ENCODE data around the gene CCDC50.

The CCDC50 gene

DNA sequence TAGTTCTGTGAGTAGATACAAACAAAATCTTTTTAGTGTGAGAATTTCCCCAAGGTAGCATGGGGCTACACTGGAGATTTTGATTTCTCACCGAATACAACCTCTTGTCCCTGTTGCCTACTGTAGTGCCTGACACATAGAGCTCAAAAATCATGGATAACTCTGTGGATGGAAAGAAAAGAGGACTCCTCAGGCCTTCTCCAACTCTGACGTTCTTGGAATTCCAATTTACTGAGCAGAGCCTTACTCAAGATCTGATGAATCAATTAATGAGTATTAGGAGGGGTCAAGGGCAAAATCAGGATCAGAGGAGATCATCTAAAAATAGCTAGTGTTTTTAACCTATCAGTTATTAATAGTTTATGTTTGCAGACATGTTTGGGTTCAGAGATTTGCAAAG, 85.1 kb downstream of the CCDC50 start:
- Histone ChIP-seq H3K9me3 (ENCODE audit: control insufficient read depth in 1 of 2, low read length in 2 of 2) (peaks cover 0 to 4% of the 10 kb centered on the region in 2 donors), H3K36me3 (ENCODE audit: control insufficient read depth in 1 of 2, insufficient read depth in 2 of 2, low read length in 2 of 2) (no peaks in the 10 kb centered on the region), H3K4me1 (ENCODE audit: control insufficient read depth in 1 of 2, insufficient read depth in 2 of 2, low read length in 2 of 2) (no peaks in the 10 kb centered on the region), H3K9ac (ENCODE audit: low read depth in 1 of 2, low read length in 2 of 2) (no peak overlapping the region), H3K4me3 (ENCODE audit: low read depth in 1 of 2, low read length in 2 of 2) (no peak overlapping the region), H3K27ac (ENCODE audit: low read depth, low read length) (no peak overlapping the region), H3K27me3 (ENCODE audit: control insufficient read depth in 1 of 2, insufficient read depth in 2 of 2, low read length in 2 of 2) (no peaks in the 10 kb centered on the region)

DNA sequence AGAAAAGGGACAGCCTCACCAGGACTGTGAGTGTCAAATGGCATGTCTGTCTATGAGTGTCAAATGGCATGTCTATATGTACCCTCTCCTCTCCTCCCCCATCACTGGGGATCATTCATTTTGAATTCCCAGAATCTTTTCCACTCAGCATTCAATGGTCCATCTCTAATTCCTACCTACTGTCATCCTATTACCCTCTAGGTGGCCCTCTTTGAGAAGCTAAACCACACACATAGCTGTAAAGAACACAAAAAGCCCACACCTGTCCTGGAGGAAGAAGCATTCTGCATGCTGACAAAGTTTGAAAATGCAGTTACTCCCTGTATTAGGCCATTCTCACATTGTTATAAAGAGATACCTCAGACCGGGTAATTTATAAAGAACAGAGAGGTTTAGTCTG, 85.5 kb downstream of the CCDC50 start:
- Histone ChIP-seq H3K27me3 (ENCODE audit: control insufficient read depth in 1 of 2, insufficient read depth in 2 of 2, low read length in 2 of 2) (no peaks in the 10 kb centered on the region), H3K9me3 (ENCODE audit: control insufficient read depth in 1 of 2, low read length in 2 of 2) (no peaks in the 10 kb centered on the region), H3K36me3 (ENCODE audit: control insufficient read depth in 1 of 2, insufficient read depth in 2 of 2, low read length in 2 of 2) (no peaks in the 10 kb centered on the region), H3K9ac (ENCODE audit: low read depth in 1 of 2, low read length in 2 of 2) (no peak overlapping the region), H3K4me1 (ENCODE audit: control insufficient read depth in 1 of 2, insufficient read depth in 2 of 2, low read length in 2 of 2) (no peaks in the 10 kb centered on the region), H3K4me3 (ENCODE audit: low read depth in 1 of 2, low read length in 2 of 2) (no peak overlapping the region), H3K27ac (ENCODE audit: low read depth, low read length) (no peak overlapping the region)

DNA sequence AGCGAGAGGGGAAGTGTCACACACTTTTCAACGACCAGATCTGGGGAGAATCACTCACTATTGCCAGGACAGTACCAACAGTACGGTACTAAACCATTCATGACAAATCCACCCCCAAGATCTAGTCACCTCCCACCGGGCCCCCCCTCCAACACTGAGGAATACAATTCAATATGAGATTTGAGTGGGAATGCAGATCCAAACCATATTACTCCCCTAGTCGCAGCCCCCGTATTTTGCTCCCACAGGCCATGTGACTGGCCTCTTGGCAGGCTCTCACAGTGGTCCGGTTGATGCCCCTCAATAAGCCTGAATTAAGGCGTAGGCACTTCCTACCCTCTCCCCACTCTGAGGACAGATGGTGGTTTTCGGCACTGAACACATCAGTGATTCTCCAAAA, 86.4 kb downstream of the CCDC50 start:
- no peak overlapping the region for H3K27ac ChIP-seq (ENCODE audit: low read depth, low read length)
- H3K27me3 ChIP-seq (ENCODE audit: control insufficient read depth in 1 of 2, insufficient read depth in 2 of 2, low read length in 2 of 2) = no peaks in the 10 kb centered on the region
- H3K36me3 ChIP-seq (ENCODE audit: control insufficient read depth in 1 of 2, insufficient read depth in 2 of 2, low read length in 2 of 2) = no peaks in the 10 kb centered on the region
- H3K9ac ChIP-seq (ENCODE audit: low read depth in 1 of 2, low read length in 2 of 2) = no peak overlapping the region
- no peaks in the 10 kb centered on the region for H3K4me1 ChIP-seq (ENCODE audit: control insufficient read depth in 1 of 2, insufficient read depth in 2 of 2, low read length in 2 of 2)
- no peak overlapping the region for H3K4me3 ChIP-seq (ENCODE audit: low read depth in 1 of 2, low read length in 2 of 2)
- no peaks in the 10 kb centered on the region for H3K9me3 ChIP-seq (ENCODE audit: control insufficient read depth in 1 of 2, low read length in 2 of 2)

DNA sequence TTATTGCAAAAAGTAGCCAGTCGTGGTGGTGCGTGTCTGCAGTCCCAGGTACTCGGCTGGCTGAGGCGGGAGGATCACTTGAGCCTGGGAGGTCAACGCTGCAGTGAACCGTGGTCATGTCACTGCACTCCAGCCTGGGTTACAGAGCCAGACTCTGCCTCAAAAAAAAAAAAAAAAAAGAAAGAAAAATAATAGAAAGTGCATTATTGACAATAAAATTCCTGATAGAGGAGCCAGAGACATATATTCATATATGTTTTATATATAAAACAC, 88.2 kb downstream of the CCDC50 start:
- Histone ChIP-seq H3K4me1 (ENCODE audit: control insufficient read depth in 1 of 2, insufficient read depth in 2 of 2, low read length in 2 of 2) (no peaks in the 10 kb centered on the region), H3K9ac (ENCODE audit: low read depth in 1 of 2, low read length in 2 of 2) (no peak overlapping the region), H3K27me3 (ENCODE audit: control insufficient read depth in 1 of 2, insufficient read depth in 2 of 2, low read length in 2 of 2) (no peaks in the 10 kb centered on the region), H3K4me3 (ENCODE audit: low read depth in 1 of 2, low read length in 2 of 2) (no peak overlapping the region), H3K36me3 (ENCODE audit: control insufficient read depth in 1 of 2, insufficient read depth in 2 of 2, low read length in 2 of 2) (no peaks in the 10 kb centered on the region), H3K9me3 (ENCODE audit: control insufficient read depth in 1 of 2, low read length in 2 of 2) (no peaks in the 10 kb centered on the region), H3K27ac (ENCODE audit: low read depth, low read length) (no peak overlapping the region)

DNA sequence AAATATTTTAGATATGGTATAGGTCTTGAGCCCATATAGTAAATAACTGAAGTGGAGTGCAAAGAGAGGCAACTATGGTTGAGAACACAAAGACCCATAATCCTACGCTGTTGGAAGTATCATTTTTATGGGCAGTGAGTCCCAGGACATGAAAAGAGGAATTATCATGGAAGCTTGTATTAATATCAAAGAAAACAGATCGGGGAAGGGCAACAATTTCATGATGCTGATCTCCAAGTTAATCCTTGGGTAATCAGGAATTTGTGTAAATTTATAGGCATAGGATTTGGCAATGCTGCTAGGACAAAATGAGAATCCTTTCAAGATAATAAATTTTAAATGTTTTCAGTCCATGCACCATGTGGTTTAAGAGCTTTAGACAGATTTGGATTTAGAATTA, 91.6 kb downstream of the CCDC50 start:
- no peak overlapping the region for H3K4me3 ChIP-seq (ENCODE audit: low read depth in 1 of 2, low read length in 2 of 2)
- no peaks in the 10 kb centered on the region for H3K4me1 ChIP-seq (ENCODE audit: control insufficient read depth in 1 of 2, insufficient read depth in 2 of 2, low read length in 2 of 2)
- H3K9ac ChIP-seq (ENCODE audit: low read depth in 1 of 2, low read length in 2 of 2) = no peak overlapping the region
- no peak overlapping the region for H3K27ac ChIP-seq (ENCODE audit: low read depth, low read length)
- H3K9me3 ChIP-seq (ENCODE audit: control insufficient read depth in 1 of 2, low read length in 2 of 2) = no peaks in the 10 kb centered on the region
- no peaks in the 10 kb centered on the region for H3K36me3 ChIP-seq (ENCODE audit: control insufficient read depth in 1 of 2, insufficient read depth in 2 of 2, low read length in 2 of 2)
- H3K27me3 ChIP-seq (ENCODE audit: control insufficient read depth in 1 of 2, insufficient read depth in 2 of 2, low read length in 2 of 2) = no peaks in the 10 kb centered on the region

DNA sequence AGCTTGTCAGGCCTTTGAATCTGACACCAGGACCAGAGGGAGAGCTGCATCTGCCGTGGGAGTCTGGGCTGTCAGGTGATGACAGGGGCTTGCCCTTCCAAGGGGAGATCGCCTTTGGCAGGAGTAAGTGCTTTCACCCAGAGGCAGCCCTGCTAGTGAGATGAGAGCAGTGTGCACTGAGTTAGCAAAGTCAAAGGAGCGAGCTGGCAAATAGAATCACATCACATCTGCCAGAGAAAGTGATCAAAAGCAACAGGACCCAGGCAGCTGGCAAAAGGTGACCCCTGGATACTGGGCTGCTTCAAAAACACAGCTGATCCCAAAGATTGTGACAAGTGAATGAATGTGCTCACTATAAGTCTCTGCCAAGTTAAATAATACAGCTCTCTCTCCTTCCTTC, 95.7 kb downstream of the CCDC50 start:
- Histone ChIP-seq H3K9me3 (ENCODE audit: control insufficient read depth in 1 of 2, low read length in 2 of 2) (no peaks in the 10 kb centered on the region), H3K4me1 (ENCODE audit: control insufficient read depth in 1 of 2, insufficient read depth in 2 of 2, low read length in 2 of 2) (no peaks in the 10 kb centered on the region), H3K27me3 (ENCODE audit: control insufficient read depth in 1 of 2, insufficient read depth in 2 of 2, low read length in 2 of 2) (no peaks in the 10 kb centered on the region), H3K4me3 (ENCODE audit: low read depth in 1 of 2, low read length in 2 of 2) (no peak overlapping the region), H3K27ac (ENCODE audit: low read depth, low read length) (no peak overlapping the region), H3K9ac (ENCODE audit: low read depth in 1 of 2, low read length in 2 of 2) (no peak overlapping the region), H3K36me3 (ENCODE audit: control insufficient read depth in 1 of 2, insufficient read depth in 2 of 2, low read length in 2 of 2) (no peaks in the 10 kb centered on the region)

DNA sequence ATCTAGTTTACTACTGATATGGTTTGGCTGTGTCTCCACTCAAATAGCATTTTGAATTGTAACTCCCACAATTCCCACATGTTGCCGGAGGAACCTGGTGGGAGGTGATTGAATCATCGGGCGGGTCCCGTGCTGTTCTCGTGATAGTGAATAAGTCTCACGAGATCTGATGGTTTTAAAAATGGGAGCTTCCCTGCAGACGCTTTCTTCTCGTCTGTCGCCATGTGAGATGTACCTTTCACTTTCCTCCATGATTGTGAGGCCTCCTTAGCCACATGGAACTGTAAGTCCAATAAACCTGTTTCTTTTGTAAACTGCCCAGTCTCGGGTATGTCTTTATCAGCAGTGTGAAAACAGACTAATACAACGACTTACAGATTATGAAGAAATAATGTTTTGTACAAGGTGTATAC, 96.1 kb downstream of the CCDC50 start:
- no peak overlapping the region for H3K4me3 ChIP-seq (ENCODE audit: low read depth in 1 of 2, low read length in 2 of 2)
- H3K9ac ChIP-seq (ENCODE audit: low read depth in 1 of 2, low read length in 2 of 2) = no peak overlapping the region
- H3K27me3 ChIP-seq (ENCODE audit: control insufficient read depth in 1 of 2, insufficient read depth in 2 of 2, low read length in 2 of 2) = no peaks in the 10 kb centered on the region
- H3K36me3 ChIP-seq (ENCODE audit: control insufficient read depth in 1 of 2, insufficient read depth in 2 of 2, low read length in 2 of 2) = no peaks in the 10 kb centered on the region
- no peaks in the 10 kb centered on the region for H3K9me3 ChIP-seq (ENCODE audit: control insufficient read depth in 1 of 2, low read length in 2 of 2)
- no peaks in the 10 kb centered on the region for H3K4me1 ChIP-seq (ENCODE audit: control insufficient read depth in 1 of 2, insufficient read depth in 2 of 2, low read length in 2 of 2)
- no peak overlapping the region for H3K27ac ChIP-seq (ENCODE audit: low read depth, low read length)

DNA sequence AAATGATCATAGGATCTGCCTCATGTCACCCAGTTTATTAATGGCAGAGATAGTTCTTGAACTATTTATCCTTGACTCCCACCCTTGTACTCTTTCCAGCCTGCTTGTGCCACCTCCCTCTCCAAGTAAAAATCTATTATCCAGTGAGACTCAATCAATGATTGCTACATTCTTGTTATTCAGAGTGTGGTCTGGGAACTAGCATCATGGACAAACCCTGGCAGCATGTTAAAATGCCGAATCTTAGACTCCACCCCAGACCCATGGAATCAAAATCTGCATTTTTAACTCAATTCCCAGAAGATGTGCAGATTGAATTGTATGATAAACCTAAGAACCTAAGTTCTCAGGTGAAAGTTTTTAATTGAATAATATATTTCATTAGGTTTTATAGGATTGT, 97.1 kb downstream of the CCDC50 start:
- Histone ChIP-seq H3K9ac (ENCODE audit: low read depth in 1 of 2, low read length in 2 of 2) (no peak overlapping the region), H3K9me3 (ENCODE audit: control insufficient read depth in 1 of 2, low read length in 2 of 2) (no peaks in the 10 kb centered on the region), H3K4me3 (ENCODE audit: low read depth in 1 of 2, low read length in 2 of 2) (no peak overlapping the region), H3K27me3 (ENCODE audit: control insufficient read depth in 1 of 2, insufficient read depth in 2 of 2, low read length in 2 of 2) (no peaks in the 10 kb centered on the region), H3K4me1 (ENCODE audit: control insufficient read depth in 1 of 2, insufficient read depth in 2 of 2, low read length in 2 of 2) (peaks cover 0 to 3% of the 10 kb centered on the region in 2 donors), H3K27ac (ENCODE audit: low read depth, low read length) (no peak overlapping the region), H3K36me3 (ENCODE audit: control insufficient read depth in 1 of 2, insufficient read depth in 2 of 2, low read length in 2 of 2) (no peaks in the 10 kb centered on the region)

DNA sequence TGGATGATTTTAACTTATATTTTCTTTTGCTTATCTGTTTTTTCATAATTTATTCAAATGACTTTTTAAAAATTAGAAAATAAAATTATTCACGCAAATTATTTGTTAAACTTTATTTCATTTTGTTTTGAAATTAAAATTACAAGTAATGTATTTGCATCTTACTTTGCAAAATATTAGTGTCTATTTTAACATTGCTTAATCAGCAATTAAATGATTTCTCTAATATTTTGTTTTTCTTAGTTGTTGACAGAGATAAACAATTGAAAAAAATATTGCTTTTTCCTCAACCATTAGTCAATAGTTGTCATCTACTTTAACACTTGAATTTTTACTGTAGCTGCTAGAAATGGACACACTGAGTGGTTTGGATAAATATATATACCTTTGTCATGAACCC, 99.0 kb downstream of the CCDC50 start:
- Histone ChIP-seq H3K36me3 (ENCODE audit: control insufficient read depth in 1 of 2, insufficient read depth in 2 of 2, low read length in 2 of 2) (no peaks in the 10 kb centered on the region), H3K9me3 (ENCODE audit: control insufficient read depth in 1 of 2, low read length in 2 of 2) (no peaks in the 10 kb centered on the region), H3K4me3 (ENCODE audit: low read depth in 1 of 2, low read length in 2 of 2) (no peak overlapping the region), H3K4me1 (ENCODE audit: control insufficient read depth in 1 of 2, insufficient read depth in 2 of 2, low read length in 2 of 2) (peaks cover 0 to 5% of the 10 kb centered on the region in 2 donors), H3K27me3 (ENCODE audit: control insufficient read depth in 1 of 2, insufficient read depth in 2 of 2, low read length in 2 of 2) (no peaks in the 10 kb centered on the region), H3K9ac (ENCODE audit: low read depth in 1 of 2, low read length in 2 of 2) (no peak overlapping the region), H3K27ac (ENCODE audit: low read depth, low read length) (no peak overlapping the region)

DNA sequence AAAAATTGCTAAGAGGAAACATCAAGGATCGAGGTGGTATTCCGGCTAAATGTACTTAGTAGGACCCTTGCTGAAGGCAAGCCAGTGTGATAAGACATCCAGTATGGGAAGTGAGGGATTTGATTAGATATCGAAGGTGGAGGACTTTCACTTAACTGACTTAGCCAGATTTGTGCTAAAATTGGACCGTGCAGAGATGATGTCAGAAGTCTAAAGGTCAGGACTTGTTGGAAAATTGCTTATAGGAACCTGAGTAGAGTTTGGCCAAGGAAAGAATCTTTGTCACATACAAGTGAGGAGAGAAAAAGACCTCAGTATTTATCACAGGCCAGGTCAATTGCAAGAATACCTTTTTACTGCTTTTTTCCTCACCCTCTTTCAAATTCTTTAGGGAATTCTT, 100.9 kb downstream of the CCDC50 start:
- peaks cover 0 to 5% of the 10 kb centered on the region in 2 donors for H3K4me1 ChIP-seq (ENCODE audit: control insufficient read depth in 1 of 2, insufficient read depth in 2 of 2, low read length in 2 of 2)
- H3K9ac ChIP-seq (ENCODE audit: low read depth in 1 of 2, low read length in 2 of 2) = no peak overlapping the region
- no peaks in the 10 kb centered on the region for H3K27me3 ChIP-seq (ENCODE audit: control insufficient read depth in 1 of 2, insufficient read depth in 2 of 2, low read length in 2 of 2)
- no peaks in the 10 kb centered on the region for H3K9me3 ChIP-seq (ENCODE audit: control insufficient read depth in 1 of 2, low read length in 2 of 2)
- no peaks in the 10 kb centered on the region for H3K36me3 ChIP-seq (ENCODE audit: control insufficient read depth in 1 of 2, insufficient read depth in 2 of 2, low read length in 2 of 2)
- no peak overlapping the region for H3K27ac ChIP-seq (ENCODE audit: low read depth, low read length)
- H3K4me3 ChIP-seq (ENCODE audit: low read depth in 1 of 2, low read length in 2 of 2) = no peak overlapping the region

DNA sequence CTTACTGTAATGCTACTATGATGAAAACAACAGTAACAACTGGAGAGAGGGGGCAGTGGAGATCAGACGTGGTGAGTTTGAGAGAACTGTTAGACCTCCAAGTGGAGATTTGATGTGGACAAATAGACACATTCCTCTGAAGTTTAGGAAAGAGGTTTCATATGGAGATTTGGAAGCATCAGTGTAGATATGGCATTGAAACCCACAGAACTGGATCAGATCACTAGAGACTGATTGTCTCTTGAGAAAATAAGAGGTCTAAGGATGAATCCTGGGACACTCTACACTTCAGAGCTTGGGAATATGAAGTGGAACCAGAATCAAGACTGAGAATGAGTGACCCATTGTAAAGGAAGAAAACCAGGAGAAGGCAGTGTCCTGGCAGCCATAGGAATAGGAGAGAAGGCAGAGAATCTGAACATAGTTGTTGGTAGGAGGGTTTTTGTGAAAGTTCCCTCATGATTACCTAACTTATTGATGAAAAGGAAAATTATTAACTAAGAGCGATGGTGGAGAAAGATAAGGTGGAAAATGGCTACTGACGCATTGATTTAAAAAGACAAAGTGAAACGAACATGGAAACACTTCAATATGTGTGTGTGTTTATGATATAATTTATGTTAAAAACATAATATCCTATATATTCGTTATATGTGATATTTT, 102.1 kb downstream of the CCDC50 start:
- Histone ChIP-seq H3K9me3 (ENCODE audit: control insufficient read depth in 1 of 2, low read length in 2 of 2) (no peaks in the 10 kb centered on the region), H3K4me3 (ENCODE audit: low read depth in 1 of 2, low read length in 2 of 2) (no peak overlapping the region), H3K36me3 (ENCODE audit: control insufficient read depth in 1 of 2, insufficient read depth in 2 of 2, low read length in 2 of 2) (no peaks in the 10 kb centered on the region), H3K4me1 (ENCODE audit: control insufficient read depth in 1 of 2, insufficient read depth in 2 of 2, low read length in 2 of 2) (peaks cover 0 to 5% of the 10 kb centered on the region in 2 donors), H3K27ac (ENCODE audit: low read depth, low read length) (no peak overlapping the region), H3K27me3 (ENCODE audit: control insufficient read depth in 1 of 2, insufficient read depth in 2 of 2, low read length in 2 of 2) (no peaks in the 10 kb centered on the region), H3K9ac (ENCODE audit: low read depth in 1 of 2, low read length in 2 of 2) (no peak overlapping the region)
